HepG2 (cell line): ENCODE results near the gene CELSR2. TPM values are rescaled to one million over a fixed set of nuclear protein-coding genes. Genes with fewer than 3 reads are reported as not detected.

Experiments
- BORCS8-MEF2B ChIP-seq: sonication (generic); formaldehyde crosslinking; IDR thresholded peaks from 2 replicates; pipeline ENCODE4 v1.8.0; 2022; ENCODE audit warnings: mild to moderate bottlenecking, missing genetic modification reagents
- CTCF ChIP-seq: sonication (generic); formaldehyde crosslinking; IDR thresholded peaks from 2 replicates; pipeline ENCODE4 v1.5.0; 2020; ENCODE audit warnings: mild to moderate bottlenecking, missing genetic modification reagents, moderate library complexity
- HOMEZ ChIP-seq: IDR thresholded peaks from 2 replicates; pipeline ENCODE4 v1.6.1; 2016; ENCODE audit warnings: low read depth
- MAFK ChIP-seq, 2 experiments: IDR thresholded peaks in 1 of 2; conservative IDR thresholded peaks in 1 of 2; 2 replicates each; pipeline ENCODE4 v1.6.1; 2011; ENCODE audit warnings: improper control_type of control experiment in 2 of 2, low read length in 2 of 2
- MAZ ChIP-seq, 2 experiments: sonication (generic) in 1 of 2; formaldehyde crosslinking in 1 of 2; IDR thresholded peaks; 2 replicates each; pipeline versions ENCODE4 v1.5.0 to v1.6.1; 2012 to 2020; ENCODE audit warnings: low read depth in 2 of 2, mild to moderate bottlenecking in 2 of 2, borderline replicate concordance in 1 of 2, improper control_type of control experiment in 1 of 2, low read length in 1 of 2, missing genetic modification reagents in 1 of 2, moderate library complexity in 1 of 2
- XBP1 ChIP-seq: sonication (generic); formaldehyde crosslinking; IDR thresholded peaks from 2 replicates; pipeline ENCODE4 v1.5.0; 2020; ENCODE audit warnings: missing genetic modification reagents
- ZBTB43 ChIP-seq: sonication (generic); formaldehyde crosslinking; conservative IDR thresholded peaks from 2 replicates; pipeline ENCODE4 v1.4.0; 2020; ENCODE audit warnings: missing genetic modification reagents
- ZNF281 ChIP-seq: sonication (generic); formaldehyde crosslinking; IDR thresholded peaks from 2 replicates; pipeline ENCODE4 v1.4.0; 2020; ENCODE audit warnings: missing genetic modification reagents, borderline replicate concordance
- ZNF619 ChIP-seq: sonication (generic); formaldehyde crosslinking; IDR thresholded peaks from 2 replicates; pipeline ENCODE4 v1.4.0; 2020; ENCODE audit warnings: mild to moderate bottlenecking, missing genetic modification reagents
- ZNF841 ChIP-seq: sonication (generic); formaldehyde crosslinking; IDR thresholded peaks from 2 replicates; pipeline ENCODE4 v1.8.1; 2023; ENCODE audit warnings: missing genetic modification reagents, borderline replicate concordance
- polyA plus RNA-seq, 8 experiments: library from polyadenylated mRNA; depleted of rRNA in 3 of 8; stranded (reverse) in 7 of 8; unstranded in 1 of 8; fragments of >200 nt; fragmentation: Illumina TruSeq in 4 of 8; extraction: Trizol in 4 of 8; gene quantifications; 2 replicates each; pipeline versions ENCODE4 v1.2.1 to v1.2.3, GENCODE V29; 2011 to 2016; ENCODE audit warnings: low read depth in 4 of 8, missing spikeins in 1 of 8, mixed read lengths in 1 of 8; ENCODE audit not compliant: insufficient read depth in 1 of 8
- total RNA-seq, 5 experiments: library from RNA; depleted of rRNA; stranded (reverse); fragments of >200 nt; fragmentation: Illumina TruSeq; extraction: Trizol; gene quantifications; 2 replicates each; pipeline ENCODE4 v1.2.3, GENCODE V29; 2016; ENCODE audit warnings: low read depth in 1 of 5
- TF ChIP-seq, protein P1 (sequence below), 2 experiments: fragments of 450-650 bp in 1 of 2; sonication (generic) in 1 of 2; formaldehyde crosslinking in 1 of 2; IDR thresholded peaks; 2 replicates each; pipeline versions ENCODE4 v1.6.1 to v1.8.0; 2016 to 2022; ENCODE audit warnings: antibody characterized with exemption in 1 of 2, mild to moderate bottlenecking in 1 of 2, missing genetic modification reagents in 1 of 2

Gene CELSR2
- total and polyA plus RNA-seq, 2 of the 13 experiments (the other 11 are each of a cell fraction or from before 2014, with no cell fraction given): 4.0 to 6.6 TPM

DNA sequence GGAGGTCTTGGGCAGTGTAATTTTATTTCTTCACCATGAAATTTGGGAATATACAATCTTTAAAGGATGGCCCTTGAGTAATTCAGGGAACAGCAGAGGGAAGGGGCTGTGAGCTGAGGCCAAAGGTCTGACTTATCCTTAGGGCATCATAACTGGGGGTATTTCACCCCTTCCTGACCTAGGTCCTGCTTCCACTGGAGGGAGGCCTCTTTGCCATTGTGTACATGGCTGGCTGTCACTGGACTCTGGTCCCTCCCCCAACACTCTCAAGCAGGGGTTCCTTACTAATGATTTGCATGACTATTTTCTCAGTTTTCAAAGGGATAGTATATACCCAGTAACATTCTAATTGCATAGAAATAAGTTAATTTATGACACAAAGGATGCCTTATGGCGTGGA lies 40.8 kb downstream of the CELSR2 start (continued):
- peak; percentile 51; the same call in 1 of the 2 replicates for TF ChIP-seq ZNF281
- TF ChIP-seq ZNF841 (CRISPR knock-in tag): no peak
- TF ChIP-seq MAZ (IDR thresholded peaks at IDR 0.05; ENCODE audit: borderline replicate concordance, low read depth, low read length): no peak
- no peak for TF ChIP-seq MAZ (CRISPR knock-in tag; IDR thresholded peaks at IDR 0.05; ENCODE audit: low read depth)
- TF ChIP-seq ZNF619 (CRISPR knock-in tag): no peak
- no peak for TF ChIP-seq BORCS8-MEF2B (CRISPR knock-in tag)
- TF ChIP-seq ZBTB43 (CRISPR knock-in tag): no peak
- no peak for TF ChIP-seq MAFK (conservative IDR thresholded peaks at IDR 0.05 in 1 of 2, IDR thresholded peaks at IDR 0.05 in 1 of 2; ENCODE audit: low read length in 2 of 2)
- no peak for TF ChIP-seq HOMEZ (CRISPR knock-in tag)
- no peak for TF ChIP-seq XBP1 (CRISPR knock-in tag)
- TF ChIP-seq CTCF (CRISPR knock-in tag): peak; percentile 24; the same call in 1 of the 2 replicates
- TF ChIP-seq, protein P1, sequence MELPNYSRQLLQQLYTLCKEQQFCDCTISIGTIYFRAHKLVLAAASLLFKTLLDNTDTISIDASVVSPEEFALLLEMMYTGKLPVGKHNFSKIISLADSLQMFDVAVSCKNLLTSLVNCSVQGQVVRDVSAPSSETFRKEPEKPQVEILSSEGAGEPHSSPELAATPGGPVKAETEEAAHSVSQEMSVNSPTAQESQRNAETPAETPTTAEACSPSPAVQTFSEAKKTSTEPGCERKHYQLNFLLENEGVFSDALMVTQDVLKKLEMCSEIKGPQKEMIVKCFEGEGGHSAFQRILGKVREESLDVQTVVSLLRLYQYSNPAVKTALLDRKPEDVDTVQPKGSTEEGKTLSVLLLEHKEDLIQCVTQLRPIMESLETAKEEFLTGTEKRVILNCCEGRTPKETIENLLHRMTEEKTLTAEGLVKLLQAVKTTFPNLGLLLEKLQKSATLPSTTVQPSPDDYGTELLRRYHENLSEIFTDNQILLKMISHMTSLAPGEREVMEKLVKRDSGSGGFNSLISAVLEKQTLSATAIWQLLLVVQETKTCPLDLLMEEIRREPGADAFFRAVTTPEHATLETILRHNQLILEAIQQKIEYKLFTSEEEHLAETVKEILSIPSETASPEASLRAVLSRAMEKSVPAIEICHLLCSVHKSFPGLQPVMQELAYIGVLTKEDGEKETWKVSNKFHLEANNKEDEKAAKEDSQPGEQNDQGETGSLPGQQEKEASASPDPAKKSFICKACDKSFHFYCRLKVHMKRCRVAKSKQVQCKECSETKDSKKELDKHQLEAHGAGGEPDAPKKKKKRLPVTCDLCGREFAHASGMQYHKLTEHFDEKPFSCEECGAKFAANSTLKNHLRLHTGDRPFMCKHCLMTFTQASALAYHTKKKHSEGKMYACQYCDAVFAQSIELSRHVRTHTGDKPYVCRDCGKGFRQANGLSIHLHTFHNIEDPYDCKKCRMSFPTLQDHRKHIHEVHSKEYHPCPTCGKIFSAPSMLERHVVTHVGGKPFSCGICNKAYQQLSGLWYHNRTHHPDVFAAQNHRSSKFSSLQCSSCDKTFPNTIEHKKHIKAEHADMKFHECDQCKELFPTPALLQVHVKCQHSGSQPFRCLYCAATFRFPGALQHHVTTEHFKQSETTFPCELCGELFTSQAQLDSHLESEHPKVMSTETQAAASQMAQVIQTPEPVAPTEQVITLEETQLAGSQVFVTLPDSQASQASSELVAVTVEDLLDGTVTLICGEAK (IDR thresholded peaks at IDR 0.05): no peak
- TF ChIP-seq, protein P1 (CRISPR knock-in tag; IDR thresholded peaks at IDR 0.05): no peak
